Measurements from ENCODE around the gene RFK. TPM values are rescaled to one million over a fixed set of nuclear protein-coding genes. Genes with fewer than 3 reads are reported as not detected.

The RFK gene
- total and polyA plus RNA-seq, 2 of the 13 experiments (the other 11 are each of a cell fraction or from before 2014, with no cell fraction given): 18.2 to 37.2 TPM

GRCh38 chr9:76394195-76394959 is at the start of gene RFK (continued):
- no peak for TF ChIP-seq EHMT2 (IDR thresholded peaks at IDR 0.05; ENCODE audit: borderline replicate concordance, low read depth, low read length)
- TF ChIP-seq HNRNPUL1 (IDR thresholded peaks at IDR 0.05; ENCODE audit: low read depth, low read length): no peak; the same call in 1 of the 2 replicates
- peak; percentile 86 for TF ChIP-seq SAP130 (CRISPR knock-in tag; IDR thresholded peaks at IDR 0.05; ENCODE audit: low read depth)
- no peak for TF ChIP-seq ZNF17 (CRISPR knock-in tag; IDR thresholded peaks at IDR 0.05)
- TF ChIP-seq CCDC6 (CRISPR knock-in tag; IDR thresholded peaks at IDR 0.05): no peak
- TF ChIP-seq HNF1A (IDR thresholded peaks at IDR 0.05; ENCODE audit: low read depth): no peak
- peak; percentile 75 for TF ChIP-seq HNF1A (CRISPR knock-in tag; IDR thresholded peaks at IDR 0.05; ENCODE audit: borderline replicate concordance)
- TF ChIP-seq ZNF800 (CRISPR knock-in tag; IDR thresholded peaks at IDR 0.05): peak; percentile 51
- TF ChIP-seq SPEN (CRISPR knock-in tag; IDR thresholded peaks at IDR 0.05; ENCODE audit: low read depth): 0 out of 2 replicates have a peak, but pooled peaks have one; percentile 35
- no peak; the same call in none of the 2 replicates for TF ChIP-seq ZFP41 (CRISPR knock-in tag; IDR thresholded peaks at IDR 0.05; ENCODE audit: borderline replicate concordance)
- TF ChIP-seq PRMT3 (CRISPR knock-in tag; IDR thresholded peaks at IDR 0.05; ENCODE audit: borderline replicate concordance, low read depth): no peak
- TF ChIP-seq ZNF747 (CRISPR knock-in tag; IDR thresholded peaks at IDR 0.05; ENCODE audit: borderline replicate concordance): peak; percentile 85
- TF ChIP-seq PAXIP1 (CRISPR knock-in tag; conservative IDR thresholded peaks at IDR 0.05): peak; percentile 52; the same call in 1 of the 2 replicates
- peak; percentile 58; the same call in 1 of the 2 replicates for TF ChIP-seq ZNF780A (CRISPR knock-in tag; IDR thresholded peaks at IDR 0.05)
- no peak; the same call in 1 of the 2 replicates for TF ChIP-seq ZNF484 (CRISPR knock-in tag; IDR thresholded peaks at IDR 0.05; ENCODE audit: borderline replicate concordance, low read depth)
- TF ChIP-seq ARNT (IDR thresholded peaks at IDR 0.05): no peak
- no peak for TF ChIP-seq MEF2D (CRISPR knock-in tag; IDR thresholded peaks at IDR 0.05)
- no peak for TF ChIP-seq ZNF101 (CRISPR knock-in tag; IDR thresholded peaks at IDR 0.05; ENCODE audit: borderline replicate concordance, low read depth)
- peak; percentile 97 for TF ChIP-seq RAD21 (CRISPR knock-in tag; IDR thresholded peaks at IDR 0.05)
- TF ChIP-seq KMT2B (CRISPR knock-in tag; IDR thresholded peaks at IDR 0.05): peak; percentile 24

All from HepG2 (cell line).